Upper lobe of left lung (tissue), 4 donors: ENCODE results near the gene STIM2.

Experiments used
- POLR2A ChIP-seq, 4 donors: fragments of 450-650 bp; IDR thresholded peaks; one replicate each; pipeline ENCODE4 v1.5.1; 2016 to 2017; ENCODE audit warnings: antibody characterized with exemption in 4 of 4, mild to moderate bottlenecking in 2 of 4
- POLR2AphosphoS5 ChIP-seq, 2 donors: sonication (generic); formaldehyde crosslinking; IDR thresholded peaks; one replicate each; pipeline ENCODE4 v1.5.1; 2017; ENCODE audit warnings: antibody characterized with exemption in 2 of 2
- TF ChIP-seq, protein P1 (sequence below), 6 experiments: fragments of 450-650 bp in 4 of 6; fragments of 200-600 bp in 2 of 6; sonication (generic) in 2 of 6; IDR thresholded peaks; one replicate each; pipeline ENCODE4 v1.5.1; 2016 to 2019; ENCODE audit warnings: antibody characterized with exemption in 6 of 6

DNA sequence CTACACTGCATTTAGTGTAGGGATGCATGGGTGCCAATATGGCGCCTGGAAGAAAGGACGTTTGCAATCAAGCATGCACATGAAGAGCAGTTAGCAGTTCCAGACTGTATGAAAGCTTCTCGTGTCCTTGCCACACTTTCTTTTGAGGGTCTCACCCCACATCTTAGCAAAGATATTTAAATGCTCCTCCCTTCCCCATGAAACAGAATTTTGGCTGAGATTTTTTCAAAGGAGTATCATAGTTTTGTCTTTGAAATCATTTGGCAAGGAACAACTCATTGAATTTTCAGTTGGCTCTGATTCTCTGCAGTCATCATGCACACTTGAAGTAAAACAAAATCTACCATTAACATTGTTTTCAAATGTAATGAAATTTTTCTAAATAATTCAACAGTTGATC is 39.6 kb upstream of the STIM2 start:
- TF ChIP-seq, protein P1, sequence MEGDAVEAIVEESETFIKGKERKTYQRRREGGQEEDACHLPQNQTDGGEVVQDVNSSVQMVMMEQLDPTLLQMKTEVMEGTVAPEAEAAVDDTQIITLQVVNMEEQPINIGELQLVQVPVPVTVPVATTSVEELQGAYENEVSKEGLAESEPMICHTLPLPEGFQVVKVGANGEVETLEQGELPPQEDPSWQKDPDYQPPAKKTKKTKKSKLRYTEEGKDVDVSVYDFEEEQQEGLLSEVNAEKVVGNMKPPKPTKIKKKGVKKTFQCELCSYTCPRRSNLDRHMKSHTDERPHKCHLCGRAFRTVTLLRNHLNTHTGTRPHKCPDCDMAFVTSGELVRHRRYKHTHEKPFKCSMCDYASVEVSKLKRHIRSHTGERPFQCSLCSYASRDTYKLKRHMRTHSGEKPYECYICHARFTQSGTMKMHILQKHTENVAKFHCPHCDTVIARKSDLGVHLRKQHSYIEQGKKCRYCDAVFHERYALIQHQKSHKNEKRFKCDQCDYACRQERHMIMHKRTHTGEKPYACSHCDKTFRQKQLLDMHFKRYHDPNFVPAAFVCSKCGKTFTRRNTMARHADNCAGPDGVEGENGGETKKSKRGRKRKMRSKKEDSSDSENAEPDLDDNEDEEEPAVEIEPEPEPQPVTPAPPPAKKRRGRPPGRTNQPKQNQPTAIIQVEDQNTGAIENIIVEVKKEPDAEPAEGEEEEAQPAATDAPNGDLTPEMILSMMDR (IDR thresholded peaks at IDR 0.05): no peak
- no peak for TF ChIP-seq POLR2A (IDR thresholded peaks at IDR 0.05)
- TF ChIP-seq POLR2AphosphoS5 (IDR thresholded peaks at IDR 0.05): no peak
